Vagina (tissue), 2 donors: ENCODE measurements around the gene REPS1. TPM values are rescaled to one million over a fixed set of nuclear protein-coding genes. Genes with fewer than 3 reads are reported as not detected.
"Not testable (repeated sequence)": the region's sequence is repeated elsewhere in the genome, so short reads cannot be mapped to it uniquely, and the experiment has no call there.

Source experiments
- DNase-seq, 2 donors: peaks; one replicate each; pipeline ENCODE4 v3.0.0-alpha.2; 2017; ENCODE audit errors: extremely low spot score in 2 of 2
- H3K27ac ChIP-seq: fragments of 200-600 bp; sonication (generic); one replicate; pipeline ENCODE4 v1.5.1; 2019
- H3K27me3 ChIP-seq: fragments of 200-600 bp; sonication (generic); one replicate; pipeline ENCODE4 v1.5.1; 2019
- H3K36me3 ChIP-seq, 2 donors: fragments of 200-600 bp; sonication (generic); one replicate each; pipeline ENCODE4 v1.5.1; 2017 to 2019
- H3K4me1 ChIP-seq: fragments of 200-600 bp; sonication (generic); one replicate; pipeline ENCODE4 v1.5.1; 2019
- H3K4me3 ChIP-seq, 2 donors: fragments of 200-600 bp; sonication (generic); 1 replicate in 1 of 2; 2 replicates in 1 of 2; pipeline ENCODE4 v1.5.1; 2016 to 2019
- H3K9me3 ChIP-seq: fragments of 200-600 bp; sonication (generic); one replicate; pipeline ENCODE4 v1.5.1; 2019
- POLR2A ChIP-seq, 2 donors: fragments of 450-650 bp; IDR thresholded peaks; one replicate each; pipeline ENCODE4 v1.6.1; 2017; ENCODE audit warnings: antibody characterized with exemption in 2 of 2, mild to moderate bottlenecking in 2 of 2, moderate library complexity in 2 of 2
- POLR2AphosphoS5 ChIP-seq, 2 donors: sonication (generic); formaldehyde crosslinking; IDR thresholded peaks; one replicate each; pipeline ENCODE4 v1.9.0; 2017; ENCODE audit warnings: antibody characterized with exemption in 2 of 2, mild to moderate bottlenecking in 2 of 2, low read depth in 1 of 2; ENCODE audit not compliant: insufficient read depth in 1 of 2
- intact Hi-C: fragments of 100-400 bp; cut with DNase I; formaldehyde crosslinking; loops from one replicate; pipeline ENCODE4 v1.15.1; 2023
- total RNA-seq: library from RNA; depleted of rRNA; stranded (reverse); fragments of >200 nt; gene quantifications from one replicate; pipeline ENCODE4 v1.2.3, GENCODE V29; 2016
- TF ChIP-seq, protein P1 (sequence below), 3 experiments: fragments of 450-650 bp in 2 of 3; fragments of 200-600 bp in 1 of 3; sonication (generic) in 1 of 3; IDR thresholded peaks; one replicate each; pipeline ENCODE4 v1.5.1; 2017 to 2019; ENCODE audit warnings: antibody characterized with exemption in 3 of 3, mild to moderate bottlenecking in 2 of 3, moderate library complexity in 2 of 3

Gene REPS1
- total RNA-seq, 1 donor from 2014 or later, result 96.5 TPM

DNA sequence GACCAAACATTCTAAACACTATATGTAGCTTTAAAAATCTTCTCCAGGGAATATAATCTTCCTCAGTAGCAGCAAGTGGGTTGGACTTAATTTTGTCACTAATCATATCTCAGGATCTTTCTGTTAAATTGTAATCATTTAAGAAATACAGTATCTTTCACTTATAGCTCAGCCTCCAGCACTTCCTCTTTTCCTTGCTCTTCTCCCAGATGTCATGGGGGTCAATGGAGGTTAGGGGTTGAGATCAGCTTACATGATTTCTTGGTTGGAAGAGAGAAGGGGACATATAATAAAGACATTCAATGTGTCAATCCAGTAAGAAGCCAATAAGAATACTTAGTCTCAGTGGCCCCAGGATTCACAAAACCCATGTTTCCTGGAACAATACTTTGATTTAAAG lies 15.7 kb upstream of the REPS1 start:
- TF ChIP-seq POLR2A (IDR thresholded peaks at IDR 0.05), result no peak
- no peak for TF ChIP-seq POLR2AphosphoS5 (IDR thresholded peaks at IDR 0.05; ENCODE audit: insufficient read depth in 1 of 2, low read depth in 1 of 2)
- TF ChIP-seq, protein P1, sequence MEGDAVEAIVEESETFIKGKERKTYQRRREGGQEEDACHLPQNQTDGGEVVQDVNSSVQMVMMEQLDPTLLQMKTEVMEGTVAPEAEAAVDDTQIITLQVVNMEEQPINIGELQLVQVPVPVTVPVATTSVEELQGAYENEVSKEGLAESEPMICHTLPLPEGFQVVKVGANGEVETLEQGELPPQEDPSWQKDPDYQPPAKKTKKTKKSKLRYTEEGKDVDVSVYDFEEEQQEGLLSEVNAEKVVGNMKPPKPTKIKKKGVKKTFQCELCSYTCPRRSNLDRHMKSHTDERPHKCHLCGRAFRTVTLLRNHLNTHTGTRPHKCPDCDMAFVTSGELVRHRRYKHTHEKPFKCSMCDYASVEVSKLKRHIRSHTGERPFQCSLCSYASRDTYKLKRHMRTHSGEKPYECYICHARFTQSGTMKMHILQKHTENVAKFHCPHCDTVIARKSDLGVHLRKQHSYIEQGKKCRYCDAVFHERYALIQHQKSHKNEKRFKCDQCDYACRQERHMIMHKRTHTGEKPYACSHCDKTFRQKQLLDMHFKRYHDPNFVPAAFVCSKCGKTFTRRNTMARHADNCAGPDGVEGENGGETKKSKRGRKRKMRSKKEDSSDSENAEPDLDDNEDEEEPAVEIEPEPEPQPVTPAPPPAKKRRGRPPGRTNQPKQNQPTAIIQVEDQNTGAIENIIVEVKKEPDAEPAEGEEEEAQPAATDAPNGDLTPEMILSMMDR (IDR thresholded peaks at IDR 0.05), result no peak
- Histone ChIP-seq H3K4me3 (no peak overlapping the region), H3K27ac (no peak overlapping the region), H3K4me1 (no peaks in the 10 kb centered on the region), H3K36me3 (no peaks in the 10 kb centered on the region), H3K27me3 (no peaks in the 10 kb centered on the region), H3K9me3 (no peaks in the 10 kb centered on the region)
- DNase-seq, result no peak
- intact Hi-C loops, result no loop called here

DNA sequence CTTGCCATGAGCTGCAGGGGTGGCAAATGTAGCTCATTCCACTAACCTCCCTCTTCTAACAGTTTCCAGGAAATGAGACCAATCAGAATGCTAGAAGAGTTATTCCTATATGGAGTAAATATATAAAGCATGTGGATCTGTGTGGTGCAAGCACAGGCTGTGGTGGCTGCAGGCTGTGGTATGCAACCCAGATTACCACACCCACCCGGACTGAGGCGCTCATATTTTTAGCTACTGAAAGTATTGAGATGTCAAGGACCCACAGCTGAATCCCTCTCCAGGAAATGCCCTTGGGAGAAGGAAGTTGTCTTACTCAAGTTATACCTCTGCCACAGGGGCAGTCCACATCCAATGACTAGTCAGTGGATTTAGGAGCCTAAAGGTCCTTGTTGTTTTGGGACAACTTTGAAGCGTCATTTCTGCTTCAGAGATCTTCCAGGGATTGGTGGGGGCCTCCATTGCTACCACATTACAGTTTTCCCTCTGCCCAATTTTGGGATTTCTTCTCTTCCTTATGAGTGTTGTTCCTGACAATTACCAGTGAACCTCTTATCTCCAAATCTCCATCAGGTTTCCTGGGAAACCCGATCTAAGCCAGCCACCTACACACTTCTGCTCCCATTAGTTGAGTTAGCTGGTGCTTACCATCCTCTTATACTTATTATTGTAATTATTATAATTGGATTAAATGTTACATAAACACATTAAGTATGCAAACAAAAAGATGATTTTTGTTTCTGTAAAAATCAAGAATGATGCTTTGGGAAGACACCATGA lies 12.1 kb upstream of the REPS1 start:
- H3K9me3 ChIP-seq, result no peaks in the 10 kb centered on the region
- H3K4me3 ChIP-seq, result no peak overlapping the region
- no peaks in the 10 kb centered on the region for H3K36me3 ChIP-seq
- DNase-seq, result no peak
- H3K27me3 ChIP-seq, result no peaks in the 10 kb centered on the region
- intact Hi-C loops, result no loop called here
- H3K27ac ChIP-seq, result no peak overlapping the region
- TF ChIP-seq POLR2AphosphoS5 (IDR thresholded peaks at IDR 0.05; ENCODE audit: insufficient read depth in 1 of 2, low read depth in 1 of 2) (no peak), POLR2A (IDR thresholded peaks at IDR 0.05) (no peak)
- TF ChIP-seq, protein P1 (IDR thresholded peaks at IDR 0.05), result no peak
- no peaks in the 10 kb centered on the region for H3K4me1 ChIP-seq

DNA sequence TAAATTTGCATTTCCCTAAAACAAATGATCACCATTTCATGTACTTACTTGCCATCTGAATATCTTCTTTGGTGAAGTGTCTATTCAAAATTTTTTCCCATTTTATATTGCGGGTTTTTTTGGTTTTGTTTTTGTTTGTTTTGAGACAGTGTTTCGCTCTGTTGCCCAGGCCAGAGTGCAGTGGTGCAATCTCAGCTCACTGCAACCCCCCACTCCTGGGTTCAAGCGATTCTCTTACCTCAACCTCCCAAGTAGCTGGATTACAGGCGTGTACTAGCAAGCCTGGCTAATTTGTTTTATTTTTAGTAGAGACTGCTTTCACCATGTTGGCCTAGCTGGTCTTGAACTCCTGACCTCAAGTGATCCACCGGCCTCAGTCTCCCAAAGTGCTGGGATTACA lies 9.1 kb upstream of the REPS1 start:
- intact Hi-C loops, result no loop called here
- H3K4me3 ChIP-seq, result no peak overlapping the region
- TF ChIP-seq POLR2AphosphoS5 (IDR thresholded peaks at IDR 0.05; ENCODE audit: insufficient read depth in 1 of 2, low read depth in 1 of 2) (no peak), POLR2A (IDR thresholded peaks at IDR 0.05) (no peak)
- TF ChIP-seq, protein P1 (IDR thresholded peaks at IDR 0.05), result no peak
- no peaks in the 10 kb centered on the region for H3K36me3 ChIP-seq
- no peak for DNase-seq
- H3K4me1 ChIP-seq, result no peaks in the 10 kb centered on the region
- no peaks in the 10 kb centered on the region for H3K9me3 ChIP-seq
- H3K27me3 ChIP-seq, result no peaks in the 10 kb centered on the region
- H3K27ac ChIP-seq, result no peak overlapping the region

DNA sequence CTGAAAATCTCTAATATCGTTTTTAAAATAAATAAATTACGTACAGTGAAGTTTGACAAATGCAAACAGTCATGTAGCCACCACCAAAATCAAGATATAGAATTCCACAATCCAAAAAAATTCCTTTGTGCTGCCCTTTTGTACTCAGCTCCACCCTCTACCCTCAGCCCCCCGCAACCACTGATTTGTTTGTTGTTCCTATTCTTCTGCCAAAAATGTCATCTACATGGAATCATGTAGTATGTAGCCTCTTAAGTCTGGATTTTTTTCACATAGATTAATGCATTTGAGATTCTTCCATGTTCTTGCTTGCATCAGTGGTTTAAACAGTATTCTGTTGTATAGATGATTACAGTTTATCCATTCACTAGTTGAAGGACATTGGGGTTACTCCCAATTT lies 8.5 kb upstream of the REPS1 start:
- intact Hi-C loops, result no loop called here
- H3K27ac ChIP-seq, result no peak overlapping the region
- no peak overlapping the region for H3K4me3 ChIP-seq
- TF ChIP-seq POLR2A (IDR thresholded peaks at IDR 0.05) (no peak), POLR2AphosphoS5 (IDR thresholded peaks at IDR 0.05; ENCODE audit: insufficient read depth in 1 of 2, low read depth in 1 of 2) (no peak)
- TF ChIP-seq, protein P1 (IDR thresholded peaks at IDR 0.05), result no peak
- no peaks in the 10 kb centered on the region for H3K4me1 ChIP-seq
- H3K27me3 ChIP-seq, result no peaks in the 10 kb centered on the region
- no peaks in the 10 kb centered on the region for H3K36me3 ChIP-seq
- DNase-seq, result no peak
- H3K9me3 ChIP-seq, result no peaks in the 10 kb centered on the region

DNA sequence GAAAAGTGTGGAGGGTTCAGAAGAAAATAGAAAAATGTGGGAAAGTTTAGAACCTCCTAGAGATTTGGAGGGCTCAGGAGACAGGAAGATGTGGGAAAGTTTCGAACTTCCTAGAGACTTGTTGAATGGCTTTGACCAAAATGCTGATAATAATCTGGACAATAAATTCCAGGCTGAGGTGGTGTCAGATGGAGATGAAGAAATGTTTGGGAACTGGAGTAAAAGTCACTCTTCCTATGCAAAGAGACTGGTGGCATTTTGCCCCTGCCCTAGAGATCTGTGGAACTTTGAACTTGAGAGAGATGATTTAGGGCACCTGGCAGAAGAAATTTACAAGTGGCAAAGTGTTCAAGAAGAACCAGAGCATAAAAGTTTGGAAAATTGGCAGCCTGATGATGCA lies 5.4 kb upstream of the REPS1 start:
- H3K36me3 ChIP-seq, H3K4me3 ChIP-seq, H3K9me3 ChIP-seq, H3K4me1 ChIP-seq, intact Hi-C loops, H3K27me3 ChIP-seq, H3K27ac ChIP-seq, DNase-seq: not testable (repeated sequence)

DNA sequence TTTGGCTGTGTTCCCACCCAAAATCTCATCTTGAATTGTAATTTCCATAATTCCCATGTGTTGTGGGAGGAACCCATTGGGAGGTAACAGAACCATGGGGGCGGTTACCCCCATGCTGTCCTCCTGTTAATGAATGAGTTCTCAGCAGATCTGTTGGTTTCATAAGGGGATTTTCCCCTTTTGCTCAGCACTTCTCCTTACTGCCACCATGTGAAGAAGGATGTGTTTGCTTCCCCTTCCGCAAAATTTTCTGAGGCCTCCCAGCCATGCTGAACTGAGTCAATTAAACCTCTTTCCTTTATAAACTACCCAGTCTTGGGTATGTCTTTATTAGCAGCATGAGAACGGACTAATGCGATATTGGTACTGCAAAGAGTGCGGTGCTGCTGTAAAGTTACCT lies 4.9 kb upstream of the REPS1 start:
- intact Hi-C loops, DNase-seq, H3K27me3 ChIP-seq, H3K27ac ChIP-seq, H3K4me3 ChIP-seq, H3K36me3 ChIP-seq, H3K4me1 ChIP-seq, H3K9me3 ChIP-seq: not testable (repeated sequence)
